HCT116 (cell line): ENCODE data around the gene TMEM35B. TPM values are rescaled to one million over a fixed set of nuclear protein-coding genes. Genes with fewer than 3 reads are reported as not detected.
"Not testable (repeated sequence)": the region's sequence is repeated elsewhere in the genome, so short reads cannot be mapped to it uniquely, and the experiment has no call there.

Experiments
- ATAC-seq: fragments of 200-7000 bp; cut with Tn5 transposase; 2 replicates; pipeline ENCODE4 v1.9.1; 2020; ENCODE audit warnings: mild to moderate bottlenecking, moderate library complexity
- BruUV-seq: library from RNA; stranded (reverse); fragments of 400-500 nt; replicated peaks from 2 replicates; lab custom pipeline; 2021; lab: Mats Ljungman, UMichigan
- CTCF ChIA-PET: fragments of 300-600 bp; sonication (Branson Sonifier 250); formaldehyde crosslinking; loops from one replicate; lab custom pipeline; 2021; ENCODE audit warnings: antibody characterized with exemption; lab: Charles Lee
- POLR2A ChIA-PET: fragments of 300-600, 350-600 bp; sonication (Branson Sonifier 250); formaldehyde crosslinking; loops from one replicate; lab custom pipeline; 2021; ENCODE audit warnings: antibody characterized with exemption; lab: Charles Lee
- RAD21 ChIA-PET, 2 experiments: fragments of 300-600 bp; sonication (Branson Sonifier 250); formaldehyde crosslinking; loops; one replicate each; lab custom pipeline; 2023; ENCODE audit warnings: low total read pairs in 2 of 2; ENCODE audit not compliant: uncharacterized antibody in 2 of 2, unreplicated experiment in 2 of 2, low non-redundant PET in 1 of 2; lab: Charles Lee
- DNase-seq: peaks from one replicate; pipeline ENCODE4 v3.0.0-alpha.2; 2010; ENCODE audit warnings: low read depth, low spot score
- H2AFZ ChIP-seq: fragments of 200-600 bp; shearing (Covaris generic), sonication (generic); 2 replicates; pipeline ENCODE4 v1.6.1; 2017; ENCODE audit warnings: low read depth, mixed run types, mixed read lengths, antibody characterized with exemption, low read length; ENCODE audit not compliant: poor library complexity, severe bottlenecking
- H3K27ac ChIP-seq: 2 replicates; pipeline ENCODE4 v1.5.1; 2012; ENCODE audit warnings: low read depth, low read length
- H3K27me3 ChIP-seq: fragments of 200-600 bp; sonication (generic); 2 replicates; pipeline ENCODE4 v1.6.1; 2016; ENCODE audit warnings: mixed run types, low read length, mixed read lengths; ENCODE audit not compliant: insufficient read depth
- H3K36me3 ChIP-seq, 2 experiments: fragments of 200-500 bp in 1 of 2; fragments of 200-600 bp in 1 of 2; sonication (Bioruptor generic) in 1 of 2; sonication (generic) in 1 of 2; 2 replicates each; pipeline versions ENCODE4 v1.5.1 to v1.6.1; 2014 to 2016; ENCODE audit warnings: low read length in 2 of 2, inconsistent platforms in 1 of 2, mixed read lengths in 1 of 2, mixed run types in 1 of 2; ENCODE audit not compliant: insufficient read depth in 2 of 2, control insufficient read depth in 1 of 2
- H3K4me1 ChIP-seq, 2 experiments: fragments of 200-600 bp in 1 of 2; sonication (generic) in 1 of 2; 2 replicates each; pipeline versions ENCODE4 v1.5.1 to v1.6.1; 2012 to 2017; ENCODE audit warnings: low read length in 2 of 2, inconsistent platforms in 1 of 2, mild to moderate bottlenecking in 1 of 2, mixed read lengths in 1 of 2, mixed run types in 1 of 2, moderate library complexity in 1 of 2; ENCODE audit not compliant: insufficient read depth in 2 of 2, control insufficient read depth in 1 of 2
- H3K4me2 ChIP-seq: fragments of 200-600 bp; sonication (generic); 2 replicates; pipeline ENCODE4 v1.6.1; 2017; ENCODE audit warnings: mixed run types, low read length, mixed read lengths
- H3K4me3 ChIP-seq, 2 experiments: fragments of 200-600 bp in 1 of 2; sonication (generic) in 1 of 2; replicated peaks in 1 of 2; 2 replicates each; pipeline ENCODE4 v1.5.1; 2011 to 2016; ENCODE audit warnings: low read length in 2 of 2, control low read depth in 1 of 2, low read depth in 1 of 2, mild to moderate bottlenecking in 1 of 2, mixed read lengths in 1 of 2, mixed run types in 1 of 2
- H3K79me2 ChIP-seq: fragments of 200-600 bp; sonication (generic); 2 replicates; pipeline ENCODE4 v1.6.1; 2017; ENCODE audit warnings: mild to moderate bottlenecking, mixed run types, low read length, moderate library complexity, mixed read lengths; ENCODE audit not compliant: insufficient read depth
- H3K9ac ChIP-seq: fragments of 200-600 bp; sonication (generic); 2 replicates; pipeline ENCODE4 v1.6.1; 2016; ENCODE audit warnings: low read length, mixed read lengths
- H3K9me2 ChIP-seq: fragments of 200-600 bp; sonication (generic), shearing (Covaris generic); 2 replicates; pipeline ENCODE4 v1.6.1; 2017; ENCODE audit warnings: mixed run types, mild to moderate bottlenecking, moderate library complexity; ENCODE audit not compliant: insufficient read depth
- H3K9me3 ChIP-seq, 2 experiments: fragments of 200-500 bp in 1 of 2; fragments of 200-600 bp in 1 of 2; sonication (Bioruptor generic) in 1 of 2; sonication (generic) in 1 of 2; 2 replicates each; pipeline ENCODE4 v1.6.1; 2014 to 2017; ENCODE audit warnings: low read length in 2 of 2, mixed read lengths in 2 of 2, inconsistent platforms in 1 of 2, low read depth in 1 of 2, mild to moderate bottlenecking in 1 of 2, mixed run types in 1 of 2, moderate library complexity in 1 of 2; ENCODE audit not compliant: control insufficient read depth in 1 of 2, insufficient read depth in 1 of 2
- H4K20me1 ChIP-seq: fragments of 200-600 bp; sonication (generic), shearing (Covaris generic); 2 replicates; pipeline ENCODE4 v1.6.1; 2017; ENCODE audit warnings: mixed run types, mild to moderate bottlenecking, moderate library complexity; ENCODE audit not compliant: insufficient read depth
- ELF1 ChIP-seq: IDR thresholded peaks from 2 replicates; pipeline ENCODE4 v1.6.1; 2012; ENCODE audit warnings: low read depth, borderline replicate concordance
- RAD21 ChIP-seq: IDR thresholded peaks from 2 replicates; pipeline ENCODE4 v1.6.1; 2012; ENCODE audit warnings: low read depth, mild to moderate bottlenecking
- SIN3A ChIP-seq: IDR thresholded peaks from 2 replicates; pipeline ENCODE4 v1.6.1; 2012; ENCODE audit warnings: low read depth
- SRF ChIP-seq: IDR thresholded peaks from 2 replicates; pipeline ENCODE4 v1.6.1; 2012; ENCODE audit warnings: low read depth
- YY1 ChIP-seq: IDR thresholded peaks from 2 replicates; pipeline ENCODE4 v1.6.1; 2011; ENCODE audit warnings: low read length, low read depth, moderate library complexity, mild to moderate bottlenecking; ENCODE audit not compliant: insufficient replicate concordance; ENCODE audit errors: extremely low read depth
- ZFX ChIP-seq: fragments of 450-650 bp; IDR thresholded peaks from 2 replicates; pipeline ENCODE4 v1.6.1; 2017
- intact Hi-C: fragments of 100-400 bp; cut with micrococcal nuclease; formaldehyde crosslinking; loops from 2 replicates; pipeline ENCODE4 v1.10.0; 2022
- total RNA-seq: library from RNA; stranded (reverse); gene quantifications from one replicate; pipeline ENCODE4 v1.2.1, GENCODE V29; 2021; ENCODE audit not compliant: unreplicated experiment

Gene TMEM35B
- total RNA-seq, 1 experiment from 2014 or later: 14.6 TPM

DNA sequence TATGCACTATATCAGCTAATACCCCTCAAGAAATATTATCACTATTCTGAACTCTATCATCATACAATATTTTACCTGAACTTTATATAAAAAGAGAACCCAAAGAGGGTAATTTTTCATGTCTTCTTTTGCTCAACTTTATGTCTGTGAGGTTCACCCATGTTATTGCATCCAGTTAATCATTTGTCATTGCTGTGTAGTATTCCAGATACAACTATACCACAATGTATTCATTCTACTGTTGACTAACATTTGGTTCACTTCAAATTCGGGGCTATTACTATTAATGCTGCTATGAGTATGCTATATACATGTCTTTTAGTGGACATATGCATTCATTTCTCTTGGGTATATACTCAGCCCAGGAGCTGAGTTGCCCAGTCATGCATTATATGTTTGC, 34.7 kb downstream of the TMEM35B start:
- Histone ChIP-seq H2AFZ (no peak overlapping the region), H3K27me3 (no peaks in the 10 kb centered on the region), H3K9me2 (no peaks in the 10 kb centered on the region), H3K36me3 (no peaks in the 10 kb centered on the region), H3K4me3 (no peak overlapping the region), H3K4me2 (no peak overlapping the region), H3K79me2 (no peaks in the 10 kb centered on the region), H3K9ac (no peak overlapping the region), H4K20me1 (no peaks in the 10 kb centered on the region), H3K4me1 (no peaks in the 10 kb centered on the region), H3K27ac (no peak overlapping the region), H3K9me3 (no peaks in the 10 kb centered on the region)
- CTCF ChIA-PET: no interaction called here
- POLR2A ChIA-PET: no interaction called here
- RAD21 ChIA-PET: no interaction called here
- TF ChIP-seq ELF1 (no peak), ZFX (no peak), SRF (no peak), RAD21 (no peak), SIN3A (no peak), YY1 (no peak)
- DNase-seq (no peak), ATAC-seq (no peak)
- intact Hi-C loops: no loop called here
- BruUV-seq: no TSS peak

DNA sequence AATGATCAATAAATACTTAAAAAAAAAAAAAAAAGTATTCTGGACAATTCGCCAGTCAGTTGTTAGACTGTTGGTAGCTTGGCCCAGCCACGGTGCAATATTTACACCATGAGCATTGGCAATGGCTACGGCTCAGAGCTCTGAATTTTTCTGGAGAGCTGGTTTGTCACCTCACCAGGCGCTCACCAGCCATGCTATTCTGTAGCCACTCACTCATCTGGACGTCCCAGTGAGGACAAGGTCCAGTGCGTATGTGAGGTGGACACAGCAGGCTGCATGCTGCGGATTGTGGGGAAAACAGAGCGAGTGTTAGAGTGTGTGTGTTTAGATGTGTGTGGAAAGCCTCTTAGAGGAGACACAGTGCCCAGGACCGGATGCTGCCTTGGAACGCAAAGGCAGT, 36.4 kb downstream of the TMEM35B start:
- CTCF ChIA-PET, H3K4me3 ChIP-seq, BruUV-seq, POLR2A ChIA-PET, H3K36me3 ChIP-seq, intact Hi-C loops, H3K27ac ChIP-seq, H3K79me2 ChIP-seq, H3K9ac ChIP-seq, H3K4me2 ChIP-seq, H3K4me1 ChIP-seq, H3K9me2 ChIP-seq, H3K27me3 ChIP-seq, RAD21 ChIA-PET, DNase-seq, ATAC-seq, H2AFZ ChIP-seq, H3K9me3 ChIP-seq, H4K20me1 ChIP-seq: not testable (repeated sequence)

DNA sequence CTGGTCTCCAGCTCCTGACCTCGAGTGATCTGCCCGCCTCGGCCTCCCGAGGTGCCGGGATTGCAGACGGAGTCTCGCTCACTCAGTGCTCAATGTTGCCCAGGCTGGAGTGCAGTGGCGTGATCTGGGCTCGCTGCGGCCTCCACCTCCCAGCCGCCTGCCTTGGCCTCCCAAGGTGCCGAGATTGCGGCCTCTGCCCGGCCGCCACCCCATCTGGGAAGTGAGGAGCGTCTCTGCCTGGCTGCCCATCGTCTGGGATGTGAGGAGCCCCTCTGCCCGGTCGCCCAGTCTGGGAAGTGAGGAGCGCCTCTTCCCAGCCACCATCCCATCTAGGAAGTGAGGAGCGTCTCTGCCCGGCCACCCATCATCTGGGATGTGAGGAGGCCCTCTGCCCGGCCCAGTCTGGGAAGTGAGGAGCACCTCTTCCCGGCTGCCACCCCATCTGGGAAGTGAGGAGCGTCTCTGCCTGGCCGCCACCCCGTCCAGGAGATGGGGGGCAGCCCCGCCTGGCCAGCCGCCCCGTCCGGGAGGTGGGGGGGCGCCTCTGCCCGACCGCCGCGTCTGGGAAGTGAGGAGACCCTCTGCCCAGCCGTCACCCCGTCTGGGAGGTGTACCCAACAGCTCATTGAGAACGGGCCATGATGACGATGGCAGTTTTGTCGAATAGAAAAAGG, 37.4 kb downstream of the TMEM35B start:
- RAD21 ChIA-PET, H2AFZ ChIP-seq, H3K4me2 ChIP-seq, H3K4me1 ChIP-seq, H3K79me2 ChIP-seq, intact Hi-C loops, POLR2A ChIA-PET, H3K27me3 ChIP-seq, ATAC-seq, H4K20me1 ChIP-seq, DNase-seq, H3K9me3 ChIP-seq, H3K27ac ChIP-seq, H3K9ac ChIP-seq, CTCF ChIA-PET, BruUV-seq, H3K4me3 ChIP-seq, H3K9me2 ChIP-seq, H3K36me3 ChIP-seq: not testable (repeated sequence)
